Measurements from ENCODE around the gene ORM2.

The ORM2 gene

GRCh38 chr9:114288193-114289091 is 41.2 kb upstream of the ORM2 start:
- TF ChIP-seq ZNF274 (IDR thresholded peaks at IDR 0.05; ENCODE audit: low read depth, low read length): no peak

GRCh38 chr9:114289106-114289505 is 40.6 kb upstream of the ORM2 start:
- TF ChIP-seq ZNF274 (IDR thresholded peaks at IDR 0.05; ENCODE audit: low read depth, low read length): no peak
- no peak overlapping the region for H3K4me3 ChIP-seq (ENCODE audit: low read length)

More at GRCh38 chr9:114288193-114289091, 41.2 kb upstream of the ORM2 start:
- H3K4me3 ChIP-seq (ENCODE audit: low read length): no peak overlapping the region

GRCh38 chr9:114289571-114290481 is 39.8 kb upstream of the ORM2 start:
- TF ChIP-seq ZNF274 (IDR thresholded peaks at IDR 0.05; ENCODE audit: low read depth, low read length): no peak
- no peak overlapping the region for H3K4me3 ChIP-seq (ENCODE audit: low read length)

GRCh38 chr9:114290561-114290986 is 39.1 kb upstream of the ORM2 start:
- TF ChIP-seq ZNF274 (IDR thresholded peaks at IDR 0.05; ENCODE audit: low read depth, low read length): no peak
- no peak overlapping the region for H3K4me3 ChIP-seq (ENCODE audit: low read length)

- no peak overlapping the region for H3K4me3 ChIP-seq (ENCODE audit: low read length)
- no peak for TF ChIP-seq ZNF274 (IDR thresholded peaks at IDR 0.05; ENCODE audit: low read depth, low read length)
These were observed 38.6 kb upstream of the ORM2 start for GRCh38 chr9:114291064-114291474.

GRCh38 chr9:114291886-114292590 is 37.6 kb upstream of the ORM2 start:
- H3K4me3 ChIP-seq (ENCODE audit: low read length): no peak overlapping the region
- TF ChIP-seq ZNF274 (IDR thresholded peaks at IDR 0.05; ENCODE audit: low read depth, low read length): no peak

- no peak for TF ChIP-seq ZNF274 (IDR thresholded peaks at IDR 0.05; ENCODE audit: low read depth, low read length)
- no peak overlapping the region for H3K4me3 ChIP-seq (ENCODE audit: low read length)
These were observed 35.0 kb upstream of the ORM2 start for GRCh38 chr9:114294664-114295063.

- no peak overlapping the region for H3K4me3 ChIP-seq (ENCODE audit: low read length)
- TF ChIP-seq ZNF274 (IDR thresholded peaks at IDR 0.05; ENCODE audit: low read depth, low read length): no peak
These were observed 33.3 kb upstream of the ORM2 start for GRCh38 chr9:114296338-114296737.

GRCh38 chr9:114299286-114300152 is 30.1 kb upstream of the ORM2 start:
- H3K4me3 ChIP-seq (ENCODE audit: low read length): no peak overlapping the region
- no peak for TF ChIP-seq ZNF274 (IDR thresholded peaks at IDR 0.05; ENCODE audit: low read depth, low read length)

- H3K4me3 ChIP-seq (ENCODE audit: low read length): no peak overlapping the region
- TF ChIP-seq ZNF274 (IDR thresholded peaks at IDR 0.05; ENCODE audit: low read depth, low read length): no peak
These were observed 29.4 kb upstream of the ORM2 start for GRCh38 chr9:114300153-114300845.

- TF ChIP-seq ZNF274 (IDR thresholded peaks at IDR 0.05; ENCODE audit: low read depth, low read length): no peak
- H3K4me3 ChIP-seq (ENCODE audit: low read length): no peak overlapping the region
These were observed 28.5 kb upstream of the ORM2 start for GRCh38 chr9:114300846-114301797.
